IMR-90 (cell line): ENCODE data around the gene PPM1J. TPM values are rescaled to one million over a fixed set of nuclear protein-coding genes. Genes with fewer than 3 reads are reported as not detected.

ENCODE experiments used
- ATAC-seq: fragments of 200-7000 bp; cut with Tn5 transposase; 2 replicates; pipeline ENCODE4 v1.9.1; 2020; ENCODE audit warnings: low read depth, mild to moderate bottlenecking, moderate library complexity
- BruUV-seq: library from RNA; stranded (reverse); fragments of 400-500 nt; replicated peaks from 2 replicates; lab custom pipeline; 2021; lab: Mats Ljungman, UMichigan
- CTCF ChIA-PET: fragments of 300-600 bp; formaldehyde crosslinking; extraction: SDS; loops from one replicate; lab custom pipeline; 2021; ENCODE audit warnings: antibody characterized with exemption; lab: Yijun Ruan, JAX
- POLR2A ChIA-PET: fragments of 300-600 bp; sonication (Branson Sonifier 250); formaldehyde crosslinking; loops from one replicate; lab custom pipeline; 2022; ENCODE audit warnings: antibody characterized with exemption; ENCODE audit not compliant: unreplicated experiment; lab: Charles Lee
- DNase-seq: peaks from one replicate; pipeline ENCODE4 v3.0.0; 2013
- H2AFZ ChIP-seq: replicated peaks from 2 replicates; pipeline ENCODE3; 2013; ENCODE audit warnings: low read length, mild to moderate bottlenecking; ENCODE audit not compliant: poor library complexity
- H2AK5ac ChIP-seq: 2 replicates; pipeline ENCODE4 v1.6.1; 2013; ENCODE audit warnings: low read depth, low read length, inconsistent platforms
- H2AK9ac ChIP-seq: replicated peaks from 2 replicates; pipeline ENCODE3; 2013; ENCODE audit warnings: mild to moderate bottlenecking, low read depth, low read length, moderate library complexity; ENCODE audit not compliant: poor library complexity
- H2BK120ac ChIP-seq: 2 replicates; pipeline ENCODE4 v1.6.1; 2013; ENCODE audit warnings: low read depth, low read length, inconsistent platforms
- H2BK15ac ChIP-seq: 3 replicates; pipeline ENCODE4 v1.6.1; 2013; ENCODE audit warnings: low read depth, low read length, inconsistent platforms
- H2BK20ac ChIP-seq: 2 replicates; pipeline ENCODE4 v1.6.1; 2013; ENCODE audit warnings: low read depth, mild to moderate bottlenecking, inconsistent platforms, low read length, moderate library complexity
- H2BK5ac ChIP-seq: 2 replicates; pipeline ENCODE4 v1.6.1; 2013; ENCODE audit warnings: mild to moderate bottlenecking, low read depth, low read length, inconsistent platforms; ENCODE audit not compliant: poor library complexity, severe bottlenecking
- H3K14ac ChIP-seq: replicated peaks from 2 replicates; pipeline ENCODE4 v1.6.1; 2013; ENCODE audit warnings: low read depth, low read length, inconsistent platforms
- H3K18ac ChIP-seq: 2 replicates; pipeline ENCODE4 v1.6.1; 2013; ENCODE audit warnings: low read depth, low read length, control low read depth
- H3K23ac ChIP-seq: 2 replicates; pipeline ENCODE4 v1.6.1; 2013; ENCODE audit warnings: low read depth, low read length, inconsistent platforms
- H3K27ac ChIP-seq: 2 replicates; pipeline ENCODE4 v1.5.1; 2013; ENCODE audit warnings: mild to moderate bottlenecking, control low read depth, low read length; ENCODE audit not compliant: insufficient read depth
- H3K27me3 ChIP-seq: 2 replicates; pipeline ENCODE4 v1.6.1; 2013; ENCODE audit warnings: low read length; ENCODE audit not compliant: control insufficient read depth, insufficient read depth
- H3K36me3 ChIP-seq: 2 replicates; pipeline ENCODE4 v1.6.1; 2013; ENCODE audit warnings: low read length, mixed read lengths; ENCODE audit not compliant: control insufficient read depth, insufficient read depth
- H3K4ac ChIP-seq: 2 replicates; pipeline ENCODE4 v1.6.1; 2013; ENCODE audit warnings: low read depth, low read length, inconsistent platforms
- H3K4me1 ChIP-seq: 2 replicates; pipeline ENCODE4 v1.6.1; 2013; ENCODE audit warnings: low read length, mixed read lengths; ENCODE audit not compliant: control insufficient read depth, insufficient read depth
- H3K4me2 ChIP-seq: 2 replicates; pipeline ENCODE4 v1.6.1; 2013; ENCODE audit warnings: low read depth, mild to moderate bottlenecking, control low read depth, low read length, moderate library complexity
- H3K4me3 ChIP-seq: 2 replicates; pipeline ENCODE4 v1.5.1; 2013; ENCODE audit warnings: low read depth, mild to moderate bottlenecking, control low read depth, low read length, moderate library complexity; ENCODE audit not compliant: insufficient read depth
- H3K56ac ChIP-seq: 2 replicates; pipeline ENCODE4 v1.6.1; 2013; ENCODE audit warnings: low read length, inconsistent platforms; ENCODE audit not compliant: insufficient read depth; ENCODE audit errors: extremely low read depth
- H3K79me1 ChIP-seq, 2 experiments: 2 replicates each; pipeline ENCODE4 v1.6.1; 2013; ENCODE audit warnings: low read length in 2 of 2, inconsistent platforms in 1 of 2, low read depth in 1 of 2
- H3K9ac ChIP-seq: 2 replicates; pipeline ENCODE4 v1.6.1; 2013; ENCODE audit warnings: low read depth, low read length, control low read depth
- H3K9me1 ChIP-seq: 2 replicates; pipeline ENCODE4 v1.6.1; 2013; ENCODE audit warnings: low read length, inconsistent platforms; ENCODE audit not compliant: insufficient read depth
- H3K9me3 ChIP-seq: 2 replicates; pipeline ENCODE4 v1.6.1; 2013; ENCODE audit warnings: low read length; ENCODE audit not compliant: control insufficient read depth, insufficient read depth
- H4K20me1 ChIP-seq: 2 replicates; pipeline ENCODE4 v1.6.1; 2013; ENCODE audit warnings: low read length, inconsistent platforms; ENCODE audit not compliant: insufficient read depth
- H4K5ac ChIP-seq: 2 replicates; pipeline ENCODE4 v1.6.1; 2013; ENCODE audit warnings: mild to moderate bottlenecking, low read depth, low read length, control low read depth
- H4K8ac ChIP-seq, 2 experiments: 2 replicates each; pipeline ENCODE4 v1.6.1; 2013; ENCODE audit warnings: low read depth in 2 of 2, low read length in 2 of 2, control low read depth in 1 of 2, inconsistent platforms in 1 of 2
- H4K91ac ChIP-seq: 2 replicates; pipeline ENCODE4 v1.6.1; 2013; ENCODE audit warnings: low read depth, low read length, inconsistent platforms; ENCODE audit not compliant: insufficient read depth
- CEBPB ChIP-seq: IDR thresholded peaks from 2 replicates; pipeline ENCODE4 v1.6.1; 2012; ENCODE audit warnings: low read depth, low read length, improper control_type of control experiment
- CHD1 ChIP-seq: IDR thresholded peaks from 2 replicates; pipeline ENCODE4 v1.6.1; 2012; ENCODE audit warnings: low read depth, low read length, improper control_type of control experiment
- MXI1 ChIP-seq: IDR thresholded peaks from 2 replicates; pipeline ENCODE4 v1.6.1; 2012; ENCODE audit warnings: low read depth, mild to moderate bottlenecking, low read length, moderate library complexity, borderline replicate concordance
- RFX5 ChIP-seq: IDR thresholded peaks from 2 replicates; pipeline ENCODE4 v1.8.0; 2012; ENCODE audit warnings: low read depth, mild to moderate bottlenecking, low read length, moderate library complexity
- WGBS, 2 experiments: methylation state at CpG; one replicate each; pipeline versions ENCODE4 v1.1.5 to v1.1.7; 2013; ENCODE audit warnings: missing lambda C conversion rate in 2 of 2; ENCODE audit not compliant: insufficient read length in 1 of 2; ENCODE audit errors: extremely low coverage in 2 of 2; 5-methylcytosine and 5-hydroxymethylcytosine counted together
- dilution Hi-C: fragments of 300-500 bp; cut with HindIII; formaldehyde crosslinking; loops from one replicate; pipeline ENCODE4 v1.14.3; 2018; ENCODE audit warnings: low sequenced_read_pairs; ENCODE audit not compliant: unreplicated experiment
- in situ Hi-C: fragments of 300-500 bp; cut with MboI; formaldehyde crosslinking; loops from 3 replicates; pipeline ENCODE4 v1.14.3; 2019; ENCODE audit warnings: low sequenced_read_pairs, inconsistent platforms, mixed read lengths
- intact Hi-C: fragments of 100-400 bp; cut with micrococcal nuclease; formaldehyde crosslinking; loops from 2 replicates; pipeline ENCODE4 v1.10.0; 2022
- polyA plus RNA-seq, 3 experiments: library from polyadenylated mRNA; depleted of rRNA; stranded (reverse); fragments of >200 nt; gene quantifications; 2 replicates each; pipeline ENCODE4 v1.2.3, GENCODE V29; 2012; ENCODE audit warnings: low replicate concordance in 1 of 3
- total RNA-seq: library from RNA; depleted of rRNA; stranded (reverse); fragments of >200 nt; gene quantifications from 2 replicates; pipeline ENCODE4 v1.2.3, GENCODE V29; 2012
- TF ChIP-seq, protein P1 (sequence below): fragments of 150-350 bp; IDR thresholded peaks from 2 replicates; pipeline ENCODE4 v1.6.1; 2016; ENCODE audit warnings: low read depth, mild to moderate bottlenecking, low read length, moderate library complexity, borderline replicate concordance

Gene PPM1J
- total and polyA plus RNA-seq, 2 of the 4 experiments (the other 2 are of a cell fraction) = 1.8 to 2.4 TPM

DNA sequence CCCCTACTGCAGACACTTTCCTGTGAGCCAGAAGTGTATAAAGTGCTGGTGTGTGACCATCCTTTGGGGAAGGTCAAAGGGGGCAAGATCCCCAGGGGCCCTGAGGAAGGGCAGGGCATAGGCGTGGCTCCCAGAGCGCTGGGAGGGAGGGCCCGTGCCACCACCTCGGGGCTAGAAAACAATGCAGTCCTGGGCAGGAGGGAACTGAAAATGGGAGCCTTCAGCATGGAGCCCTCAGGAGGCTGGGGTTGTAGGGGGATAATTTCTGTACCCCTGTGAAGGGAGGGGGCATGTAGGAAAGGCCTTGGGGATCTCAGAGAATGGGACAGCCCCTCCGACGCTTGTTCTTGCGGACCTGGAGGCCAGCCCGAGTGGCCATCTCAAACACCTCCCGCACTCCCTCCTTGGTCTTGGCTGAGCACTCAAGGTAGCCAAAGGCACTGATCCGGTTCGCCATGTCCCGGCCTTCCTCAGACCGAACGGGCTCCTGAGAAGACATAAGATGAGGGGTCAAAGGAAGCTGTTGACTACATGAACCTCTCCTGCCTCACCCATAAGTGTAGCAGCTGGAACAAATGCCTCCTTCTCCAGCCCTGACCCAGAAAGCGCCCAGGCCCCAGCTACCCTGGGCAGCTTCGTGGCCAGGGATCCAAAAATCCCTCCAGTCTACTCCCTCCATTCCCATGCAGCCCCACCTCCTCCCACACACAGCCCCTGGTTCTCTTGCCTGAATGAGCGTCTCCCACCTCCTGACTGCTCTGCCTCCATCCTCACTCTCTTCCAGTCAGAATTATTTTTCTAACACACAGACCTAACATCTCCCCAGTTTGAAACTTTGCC lies 13.7 kb downstream of the PPM1J start:
- Histone ChIP-seq H3K27me3 (no peaks in the 10 kb centered on the region), H2BK120ac (peak overlapping the region; percentile 81), H3K23ac (peak overlapping the region; percentile 73), H2BK15ac (peak overlapping the region; percentile 23; the same call in 1 of the 3 replicates), H3K56ac (peak overlapping the region; percentile 65; the same call in 1 of the 2 replicates), H2BK5ac (peak overlapping the region; percentile 87), H3K14ac (peak overlapping the region; percentile 81), H2AK9ac (peak overlapping the region; percentile 98), H3K79me1 (peaks cover 7 to 68% of the 10 kb centered on the region in 2 experiments; a peak in 3 of 4 replicates), H2BK20ac (peak overlapping the region; percentile 71), H3K9ac (no peak overlapping the region; the same call in 1 of the 2 replicates), H2AFZ (peak overlapping the region; percentile 14), H3K4ac (peak overlapping the region; percentile 90), H3K9me3 (no peaks in the 10 kb centered on the region), H3K36me3 (peaks cover 53% of the 10 kb centered on the region), H3K27ac (peak overlapping the region; percentile 81), H2AK5ac (peak overlapping the region; percentile 78), H3K4me3 (no peak overlapping the region), H3K9me1 (peaks cover 20% of the 10 kb centered on the region), H4K5ac (peak overlapping the region; percentile 17), H3K18ac (peak overlapping the region; percentile 16; the same call in 1 of the 2 replicates), H3K4me2 (peak overlapping the region; percentile 2; the same call in 1 of the 2 replicates), H4K20me1 (peaks cover 51% of the 10 kb centered on the region), H4K8ac (peak overlapping the region; percentile 39 to 78; a peak in 3 of 4 replicates), H4K91ac (peak overlapping the region; percentile 81), H3K4me1 (peaks cover 31% of the 10 kb centered on the region)
- ChIA-PET CTCF (interaction anchor here (0.9 kb wide), 1 partner anchor 27 kb away, joined by 5 read pairs; the partner anchor contains the start of gene MOV10), POLR2A (interaction anchor here (0.7 kb wide), 1 partner anchor 307 kb away, joined by 3 read pairs; no protein-coding TSS in a partner anchor)
- no TSS peak for BruUV-seq
- DNase-seq (no peak), ATAC-seq (no peak)
- dilution Hi-C loops = no loop called here
- intact Hi-C loops = loop anchor here (2.0 to 10.0 kb wide), 2 partner anchors 27 to 237 kb away; partner anchors contain the start of gene MOV10
- 76% methylated on average over 6 of the region's 17 CpGs; no CpG with 5 or more reads in 1 of the 2 experiments for WGBS, 2 experiments
- TF ChIP-seq CEBPB (no peak), RFX5 (no peak), MXI1 (no peak), CHD1 (no peak)
- TF ChIP-seq, protein P1, sequence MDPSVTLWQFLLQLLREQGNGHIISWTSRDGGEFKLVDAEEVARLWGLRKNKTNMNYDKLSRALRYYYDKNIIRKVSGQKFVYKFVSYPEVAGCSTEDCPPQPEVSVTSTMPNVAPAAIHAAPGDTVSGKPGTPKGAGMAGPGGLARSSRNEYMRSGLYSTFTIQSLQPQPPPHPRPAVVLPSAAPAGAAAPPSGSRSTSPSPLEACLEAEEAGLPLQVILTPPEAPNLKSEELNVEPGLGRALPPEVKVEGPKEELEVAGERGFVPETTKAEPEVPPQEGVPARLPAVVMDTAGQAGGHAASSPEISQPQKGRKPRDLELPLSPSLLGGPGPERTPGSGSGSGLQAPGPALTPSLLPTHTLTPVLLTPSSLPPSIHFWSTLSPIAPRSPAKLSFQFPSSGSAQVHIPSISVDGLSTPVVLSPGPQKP = no peak
- in situ Hi-C loops = loop anchor here (10.0 to 25.0 kb wide), 2 partner anchors 197 to 986 kb away; partner anchors contain the start of gene WNT2B
